GM18505 (cell line): ENCODE measurements around the gene CEP128.
"Not testable (repeated sequence)": the region's sequence is repeated elsewhere in the genome, so short reads cannot be mapped to it uniquely, and the experiment has no call there.

Source experiments
- ATAC-seq: cut with Tn5 transposase; IDR thresholded peaks from one replicate; pipeline ENCODE4 v1.9.1; 2021; ENCODE audit not compliant: unreplicated experiment
- POLR2A ChIP-seq: IDR thresholded peaks from 4 replicates; pipeline ENCODE4 v1.6.1; 2011; ENCODE audit warnings: borderline replicate concordance; ENCODE audit not compliant: insufficient read depth, insufficient read length; ENCODE audit errors: extremely low read depth

The CEP128 gene

GRCh38 chr14:80933686-80934085 is 7.9 kb downstream of the CEP128 start:
- no peak for ATAC-seq
- TF ChIP-seq POLR2A, result no peak

GRCh38 chr14:80933282-80933681 is 8.3 kb downstream of the CEP128 start:
- ATAC-seq, result no peak

GRCh38 chr14:80930836-80931389 is 10.6 kb downstream of the CEP128 start:
- TF ChIP-seq POLR2A, result no peak
- ATAC-seq, result peak; percentile 99

More at GRCh38 chr14:80933282-80933681, 8.3 kb downstream of the CEP128 start:
- no peak for TF ChIP-seq POLR2A

GRCh38 chr14:80930095-80930494 is 11.4 kb downstream of the CEP128 start:
- ATAC-seq, result no peak
- no peak for TF ChIP-seq POLR2A

DNA sequence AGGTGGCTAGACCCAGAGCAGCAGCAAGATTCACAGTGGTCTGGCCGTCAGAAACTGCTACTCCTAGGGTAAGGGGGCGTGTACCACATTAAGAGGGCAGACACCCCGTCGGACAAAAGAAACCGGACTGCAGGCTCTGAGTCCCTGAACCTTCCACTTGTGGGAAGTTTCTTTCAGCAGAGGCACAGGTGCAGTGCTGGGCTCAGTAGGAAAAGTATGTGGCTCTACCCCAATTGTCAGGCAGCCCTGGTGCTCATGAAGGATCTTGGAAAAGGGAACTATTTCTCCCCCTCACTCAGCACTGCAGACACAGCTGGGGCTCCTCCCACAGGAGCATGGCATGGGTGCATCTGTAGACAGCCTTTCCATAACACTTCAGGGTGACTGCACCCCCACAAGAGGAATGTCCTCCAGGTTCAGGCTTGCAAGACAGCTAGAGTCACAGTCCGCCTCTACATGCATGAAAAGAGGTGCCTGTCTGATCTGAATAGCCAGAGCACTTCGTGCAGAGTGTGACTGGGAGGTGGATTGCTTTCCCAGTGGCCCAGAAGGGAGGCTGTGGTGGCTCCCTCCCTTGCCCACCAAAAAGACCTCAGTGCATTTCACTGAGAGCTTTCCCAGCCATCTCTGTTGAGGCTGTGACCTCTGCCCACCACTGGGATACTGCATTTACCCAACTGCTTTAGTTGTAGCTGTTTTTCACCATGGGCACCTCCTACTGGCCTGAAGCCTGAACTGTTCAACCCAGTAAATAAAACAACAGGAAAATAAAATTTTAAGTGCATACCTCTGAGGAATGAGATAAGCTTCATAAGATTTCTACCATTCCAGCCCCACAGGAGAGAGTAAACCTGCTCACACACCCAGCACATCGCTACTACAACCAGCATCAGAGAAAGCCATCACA is 14.2 kb downstream of the CEP128 start:
- no peak for ATAC-seq
- TF ChIP-seq POLR2A, result no peak

- no peak for ATAC-seq
- TF ChIP-seq POLR2A, result no peak
Observed at GRCh38 chr14:80926397-80927082, 15.0 kb downstream of the CEP128 start.

DNA sequence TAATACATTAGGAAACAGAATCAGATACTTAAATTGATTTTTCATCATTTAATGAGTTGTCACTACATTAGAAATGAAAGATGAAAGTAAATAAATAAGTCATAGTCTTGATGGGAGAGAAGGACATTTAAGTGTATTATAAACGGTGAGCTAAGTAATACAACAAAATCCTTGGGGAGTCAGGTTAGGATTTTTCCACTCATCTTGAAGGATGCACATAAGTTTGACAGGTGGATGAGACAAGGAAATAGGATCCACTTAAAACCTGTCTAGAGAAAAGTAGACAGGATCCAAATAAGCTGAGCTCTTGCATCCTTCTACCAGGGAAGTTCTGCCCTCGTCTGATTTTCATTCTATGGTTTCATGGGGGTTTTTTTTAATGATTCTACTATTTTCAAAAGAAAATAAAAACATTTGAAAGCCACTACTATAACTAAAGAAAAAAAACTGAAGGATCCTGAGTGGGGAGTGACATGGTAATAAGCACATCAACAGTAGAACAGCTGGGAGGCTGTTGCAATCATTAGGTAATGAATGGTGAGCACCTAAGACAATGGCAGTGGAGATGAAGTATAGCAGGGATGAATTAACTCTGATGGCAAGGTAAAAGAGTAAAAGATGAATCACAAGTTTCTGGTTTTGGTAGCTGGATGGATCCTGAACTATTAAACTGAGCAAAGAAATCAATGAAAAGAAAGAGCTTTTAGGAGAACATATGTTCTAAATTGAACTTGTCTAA is 17.0 kb downstream of the CEP128 start:
- ATAC-seq, result no peak
- no peak for TF ChIP-seq POLR2A

GRCh38 chr14:80923368-80923767 is 18.2 kb downstream of the CEP128 start:
- no peak for ATAC-seq
- no peak for TF ChIP-seq POLR2A

GRCh38 chr14:80919622-80920021 is 21.9 kb downstream of the CEP128 start:
- ATAC-seq, result no peak
- TF ChIP-seq POLR2A, result no peak

DNA sequence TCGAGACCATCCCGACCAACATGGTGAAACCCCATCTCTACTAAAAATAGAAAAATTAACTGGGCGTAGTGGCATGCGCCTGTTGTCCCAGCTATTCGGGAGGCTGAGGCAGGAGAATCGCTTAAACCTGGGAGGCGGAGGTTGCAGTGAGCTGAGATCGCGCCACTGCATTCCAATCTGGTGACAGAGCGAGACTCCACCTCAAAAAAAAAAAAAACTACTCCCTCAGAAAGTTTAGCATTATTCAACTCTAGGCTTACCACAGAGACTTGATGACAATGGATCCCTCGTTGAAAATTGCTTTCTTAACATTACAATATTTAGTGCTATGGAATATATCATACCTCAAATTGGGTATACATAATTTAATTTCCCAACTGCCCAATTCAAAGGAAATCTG is 29.5 kb downstream of the CEP128 start:
- not testable (repeated sequence) for ATAC-seq

DNA sequence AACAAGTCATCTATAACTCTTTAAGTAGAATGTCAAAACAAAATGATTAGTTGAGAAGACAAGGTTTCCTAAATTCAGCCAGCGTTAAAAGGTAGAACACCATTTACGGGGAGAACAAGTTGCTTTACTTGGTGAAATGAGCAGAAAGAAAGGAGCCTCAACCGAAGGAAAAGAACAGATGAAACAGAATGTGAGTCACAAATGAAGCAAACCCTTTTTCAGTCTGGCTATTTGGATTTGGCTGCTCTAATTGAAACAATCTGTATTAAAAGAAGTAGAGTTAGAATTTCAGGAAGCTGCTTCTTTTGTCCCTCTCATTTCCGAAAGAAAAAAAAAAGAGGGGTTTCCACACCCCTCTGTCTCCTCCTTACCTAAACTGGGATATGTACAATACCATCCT is 34.6 kb downstream of the CEP128 start:
- TF ChIP-seq POLR2A, result no peak
- no peak for ATAC-seq

DNA sequence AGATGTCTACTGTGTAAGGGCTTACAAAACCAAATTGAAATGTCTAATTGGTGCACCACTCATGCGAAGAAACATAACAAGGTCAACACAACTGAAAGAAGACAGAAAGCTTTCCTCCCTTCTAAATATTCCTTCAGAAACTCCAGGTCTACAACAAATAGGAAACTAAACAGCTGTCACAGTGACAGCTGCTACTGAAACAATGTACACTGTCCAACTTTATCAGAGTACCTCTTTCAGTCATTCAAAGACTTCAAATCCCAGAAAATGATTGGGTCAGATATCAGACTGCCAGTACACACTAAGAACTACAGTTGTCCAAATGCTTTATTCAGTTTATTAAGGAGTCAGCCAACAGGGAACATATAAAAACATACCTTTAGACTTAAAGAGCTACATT is 35.2 kb downstream of the CEP128 start:
- no peak for ATAC-seq
- no peak for TF ChIP-seq POLR2A

DNA sequence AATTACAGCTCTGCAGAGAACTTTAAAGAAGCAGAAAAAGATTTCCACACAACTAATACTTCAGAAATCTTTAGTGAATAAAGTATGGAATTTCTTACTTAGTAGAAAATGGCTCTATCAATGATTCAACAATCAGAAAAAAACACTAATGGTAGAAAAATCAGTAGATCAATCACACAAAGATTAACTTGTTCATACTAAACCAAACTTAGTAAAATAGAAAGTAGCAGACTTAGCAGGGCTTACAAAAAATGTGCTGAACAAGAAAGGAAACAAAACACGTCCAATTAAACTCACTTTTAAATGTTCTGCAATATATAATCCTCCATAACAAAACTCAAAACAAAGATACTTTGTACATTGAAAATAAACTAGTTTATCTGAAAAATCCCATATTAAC is 38.9 kb downstream of the CEP128 start:
- TF ChIP-seq POLR2A, result no peak

More for the DNA sequence above, 38.9 kb downstream of the CEP128 start:
- no peak for ATAC-seq
